DOHH2 (cell line): ENCODE results near the gene ITPR1.

Source experiments
- H3F3A ChIP-seq: fragments of 200-600 bp; sonication (generic), shearing (Covaris generic); 2 replicates; pipeline ENCODE4 v1.6.0; 2016; ENCODE audit warnings: antibody characterized with exemption, mild to moderate bottlenecking; ENCODE audit not compliant: control insufficient read depth, insufficient read depth
- H3K27ac ChIP-seq: fragments of 200-600 bp; sonication (generic); 2 replicates; pipeline ENCODE4 v1.5.1; 2014; ENCODE audit warnings: low read depth, mild to moderate bottlenecking, low read length, moderate library complexity
- H3K27me3 ChIP-seq: fragments of 200-600 bp; sonication (generic); 2 replicates; pipeline ENCODE4 v1.6.1; 2014; ENCODE audit warnings: mild to moderate bottlenecking, low read length, mixed read lengths; ENCODE audit not compliant: control insufficient read depth
- H3K36me3 ChIP-seq: fragments of 200-600 bp; sonication (generic); 2 replicates; pipeline ENCODE4 v1.6.1; 2014; ENCODE audit warnings: mild to moderate bottlenecking, low read length, moderate library complexity, mixed read lengths; ENCODE audit not compliant: control insufficient read depth
- H3K4me1 ChIP-seq: fragments of 200-600 bp; sonication (generic); 2 replicates; pipeline ENCODE4 v1.6.1; 2014; ENCODE audit warnings: mild to moderate bottlenecking, low read length, mixed read lengths; ENCODE audit not compliant: control insufficient read depth
- H3K4me2 ChIP-seq: fragments of 200-600 bp; sonication (generic); 2 replicates; pipeline ENCODE4 v1.6.0; 2014; ENCODE audit warnings: mild to moderate bottlenecking, low read length, moderate library complexity
- H3K4me3 ChIP-seq: fragments of 200-600 bp; sonication (generic); 2 replicates; pipeline ENCODE4 v1.5.1; 2014; ENCODE audit warnings: mild to moderate bottlenecking, low read length, mixed read lengths
- H3K79me2 ChIP-seq: fragments of 200-600 bp; sonication (generic); 2 replicates; pipeline ENCODE4 v1.6.1; 2014; ENCODE audit warnings: mild to moderate bottlenecking, low read length, mixed read lengths; ENCODE audit not compliant: control insufficient read depth
- H3K9me2 ChIP-seq: fragments of 200-600 bp; sonication (generic); replicated peaks from 2 replicates; pipeline ENCODE4 v1.6.1; 2014; ENCODE audit warnings: mild to moderate bottlenecking, low read length, mixed read lengths; ENCODE audit not compliant: control insufficient read depth
- H3K9me3 ChIP-seq: fragments of 200-600 bp; sonication (generic); 2 replicates; pipeline ENCODE4 v1.6.1; 2014; ENCODE audit warnings: antibody characterized with exemption, low read length, mixed read lengths; ENCODE audit not compliant: control insufficient read depth, insufficient read depth
- H4K20me1 ChIP-seq: fragments of 200-600 bp; sonication (generic); 2 replicates; pipeline ENCODE4 v1.6.0; 2014; ENCODE audit warnings: low read depth, mild to moderate bottlenecking, antibody characterized with exemption, low read length, moderate library complexity; ENCODE audit not compliant: control insufficient read depth, insufficient read depth
- CTCF ChIP-seq: fragments of 200-600 bp; sonication (generic); IDR thresholded peaks from one replicate; pipeline ENCODE4 v1.5.1; 2014; ENCODE audit warnings: antibody characterized with exemption, mild to moderate bottlenecking, low read depth, low read length; ENCODE audit not compliant: poor library complexity, severe bottlenecking
- EZH2phosphoT487 ChIP-seq: fragments of 200-600 bp; sonication (generic); IDR thresholded peaks from 2 replicates; pipeline ENCODE4 v1.6.1; 2017; ENCODE audit warnings: borderline replicate concordance, mild to moderate bottlenecking, antibody characterized with exemption, low read length, moderate library complexity, mixed read lengths

The ITPR1 gene

GRCh38 chr3:4722103-4722502 is 229.0 kb downstream of the ITPR1 start:
- Histone ChIP-seq H3K9me3 (no peaks in the 10 kb centered on the region), H3K27me3 (no peaks in the 10 kb centered on the region), H3K4me1 (no peaks in the 10 kb centered on the region), H3K36me3 (no peaks in the 10 kb centered on the region), H3K79me2 (no peaks in the 10 kb centered on the region), H3K27ac (no peak overlapping the region), H3K4me2 (no peak overlapping the region), H4K20me1 (no peaks in the 10 kb centered on the region), H3K4me3 (no peak overlapping the region), H3F3A (no peaks in the 10 kb centered on the region), H3K9me2 (no peaks in the 10 kb centered on the region)
- no peak for TF ChIP-seq CTCF
- TF ChIP-seq EZH2phosphoT487: no peak

- Histone ChIP-seq H3F3A (no peaks in the 10 kb centered on the region), H3K4me3 (no peak overlapping the region), H4K20me1 (no peaks in the 10 kb centered on the region), H3K27ac (no peak overlapping the region), H3K79me2 (no peaks in the 10 kb centered on the region), H3K9me3 (no peaks in the 10 kb centered on the region), H3K4me2 (no peak overlapping the region), H3K36me3 (no peaks in the 10 kb centered on the region), H3K27me3 (no peaks in the 10 kb centered on the region), H3K4me1 (no peaks in the 10 kb centered on the region), H3K9me2 (no peaks in the 10 kb centered on the region)
- TF ChIP-seq CTCF (no peak), EZH2phosphoT487 (no peak)
Observed at GRCh38 chr3:4724051-4724629, 231.0 kb downstream of the ITPR1 start.

- no peak overlapping the region for H3K27ac ChIP-seq
- H3K36me3 ChIP-seq: no peaks in the 10 kb centered on the region
- no peaks in the 10 kb centered on the region for H4K20me1 ChIP-seq
- TF ChIP-seq CTCF: no peak
- TF ChIP-seq EZH2phosphoT487: no peak
- H3K27me3 ChIP-seq: no peaks in the 10 kb centered on the region
- H3K4me1 ChIP-seq: no peaks in the 10 kb centered on the region
- no peaks in the 10 kb centered on the region for H3K9me2 ChIP-seq
- no peaks in the 10 kb centered on the region for H3K79me2 ChIP-seq
- H3K4me2 ChIP-seq: no peak overlapping the region
- no peaks in the 10 kb centered on the region for H3F3A ChIP-seq
- no peak overlapping the region for H3K4me3 ChIP-seq
- no peaks in the 10 kb centered on the region for H3K9me3 ChIP-seq
Observed at GRCh38 chr3:4726549-4726948, 233.4 kb downstream of the ITPR1 start.
